Measurements from ENCODE around the gene CYP11A1. TPM values are rescaled to one million over a fixed set of nuclear protein-coding genes. Genes with fewer than 3 reads are reported as not detected.

Gene CYP11A1
- total RNA-seq: not detected

DNA sequence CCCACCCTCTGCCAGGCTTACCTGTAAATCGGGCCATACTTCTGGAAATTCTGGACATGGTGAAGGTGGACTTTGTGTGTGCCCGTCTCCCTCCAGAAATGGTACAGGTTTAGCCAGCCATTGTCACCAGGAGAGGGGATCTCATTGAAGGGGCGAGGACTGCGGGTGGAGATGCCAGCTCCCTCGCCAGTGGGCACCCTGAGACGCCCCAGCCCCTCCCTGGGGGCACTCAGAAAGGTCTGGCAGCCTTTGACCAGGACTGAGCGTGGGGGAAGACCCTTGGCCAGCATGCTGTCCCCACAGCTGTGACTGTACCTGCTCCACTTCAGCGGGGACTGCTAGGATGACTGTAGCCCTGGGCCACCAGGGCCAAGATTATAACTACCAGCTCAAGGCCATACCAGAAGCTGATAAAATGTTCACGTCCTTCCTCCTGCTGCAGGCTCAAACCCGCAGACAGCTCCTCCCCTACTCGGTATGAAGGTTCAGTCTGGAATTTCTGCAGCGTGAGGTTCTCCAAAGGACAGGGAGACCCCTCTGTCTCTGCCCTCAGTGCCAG is at the start of gene CYP11A1:
Gene CYP11A1, minus strand, starts transcription at position 351 of the 559 bp plus-strand sequence. Its CDS starts 61 bp downstream, at position 290.
- Mint-ChIP-seq H3K27me3 (peaks cover 24% of the 10 kb centered on the region), H3K4me1 (no peaks in the 10 kb centered on the region), H3K9me3 (no peaks in the 10 kb centered on the region), H3K4me3 (peak within 1 kb of the TSS; percentile 48), H3K27ac (no peak within 1 kb of the TSS), H3K36me3 (ENCODE audit: low read depth) (no peaks in the 10 kb centered on the region)
- no peak for ATAC-seq (replicated peaks)

DNA sequence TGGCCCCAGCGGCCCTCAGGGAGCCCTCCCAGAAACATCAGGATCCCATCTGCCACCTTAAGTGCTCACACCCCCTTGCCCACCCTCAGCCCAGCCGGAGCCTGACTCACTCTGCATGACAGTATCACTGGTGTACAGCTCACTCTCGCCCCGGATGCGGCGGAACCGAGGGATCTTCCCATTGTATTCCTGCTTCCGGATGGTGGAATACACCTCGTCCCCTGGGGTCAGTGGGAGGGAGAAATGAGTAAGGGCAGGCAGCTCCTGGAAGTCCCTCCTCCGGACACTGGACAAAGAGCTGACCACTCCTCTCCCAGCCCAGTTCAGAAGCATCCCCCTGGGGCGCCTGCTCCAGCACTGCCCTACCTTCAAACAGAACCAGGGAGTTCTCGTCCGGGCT is 49.8 kb upstream of the CYP11A1 start:
- Mint-ChIP-seq H3K27ac (no peak overlapping the region), H3K4me1 (peaks cover 7% of the 10 kb centered on the region), H3K27me3 (no peaks in the 10 kb centered on the region), H3K36me3 (ENCODE audit: low read depth) (peaks cover 95% of the 10 kb centered on the region), H3K9me3 (no peaks in the 10 kb centered on the region), H3K4me3 (no peak overlapping the region)
- ATAC-seq (replicated peaks): no peak

DNA sequence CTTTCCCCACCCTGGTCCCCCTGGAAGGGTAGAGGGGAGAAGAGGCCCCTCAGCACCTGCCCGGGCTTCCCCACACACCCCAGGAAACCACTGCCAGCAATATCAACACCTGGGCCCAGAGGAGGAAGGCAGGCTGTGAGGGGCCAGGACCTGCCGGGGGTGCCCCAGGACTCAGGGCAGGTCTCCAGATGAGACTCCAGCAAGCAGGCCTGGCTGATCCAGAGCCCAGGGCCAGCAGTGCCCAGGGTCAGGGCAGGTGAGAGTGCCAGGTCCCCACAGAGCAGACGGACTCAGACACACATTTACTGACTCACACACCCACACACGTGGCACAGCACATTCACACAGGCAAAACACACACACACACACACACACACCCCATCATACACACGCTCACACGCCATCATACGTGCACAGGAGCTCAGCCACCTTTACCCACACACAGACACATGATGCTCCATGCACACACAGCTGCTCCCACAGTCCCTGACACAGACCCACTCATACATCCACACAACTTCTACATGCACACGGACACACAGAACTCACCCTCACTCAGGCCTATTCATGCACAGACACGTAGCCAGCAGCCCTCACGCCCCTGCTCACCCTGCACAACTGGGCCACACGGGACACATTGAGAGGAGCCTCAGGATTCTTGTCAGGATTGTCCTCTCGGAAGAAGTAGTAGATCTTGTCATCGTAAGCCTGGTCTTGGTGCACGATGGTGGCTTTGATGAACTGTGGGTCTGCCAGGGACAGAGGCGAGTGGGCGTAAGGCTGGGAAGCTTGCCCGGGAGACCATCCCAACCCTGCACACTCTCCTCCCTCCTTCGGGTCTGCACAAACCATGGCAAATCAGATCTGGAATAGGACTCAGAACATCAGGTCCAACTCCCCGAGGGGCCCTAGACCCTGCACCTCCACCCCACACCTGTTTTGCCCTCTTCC is 48.8 kb upstream of the CYP11A1 start:
- no peaks in the 10 kb centered on the region for H3K9me3 Mint-ChIP-seq
- peaks cover 7% of the 10 kb centered on the region for H3K4me1 Mint-ChIP-seq
- no peak overlapping the region for H3K4me3 Mint-ChIP-seq
- ATAC-seq (replicated peaks): peak; percentile 21
- peaks cover 99% of the 10 kb centered on the region for H3K36me3 Mint-ChIP-seq (ENCODE audit: low read depth)
- peak overlapping the region; percentile 56 for H3K27ac Mint-ChIP-seq
- H3K27me3 Mint-ChIP-seq: no peaks in the 10 kb centered on the region

DNA sequence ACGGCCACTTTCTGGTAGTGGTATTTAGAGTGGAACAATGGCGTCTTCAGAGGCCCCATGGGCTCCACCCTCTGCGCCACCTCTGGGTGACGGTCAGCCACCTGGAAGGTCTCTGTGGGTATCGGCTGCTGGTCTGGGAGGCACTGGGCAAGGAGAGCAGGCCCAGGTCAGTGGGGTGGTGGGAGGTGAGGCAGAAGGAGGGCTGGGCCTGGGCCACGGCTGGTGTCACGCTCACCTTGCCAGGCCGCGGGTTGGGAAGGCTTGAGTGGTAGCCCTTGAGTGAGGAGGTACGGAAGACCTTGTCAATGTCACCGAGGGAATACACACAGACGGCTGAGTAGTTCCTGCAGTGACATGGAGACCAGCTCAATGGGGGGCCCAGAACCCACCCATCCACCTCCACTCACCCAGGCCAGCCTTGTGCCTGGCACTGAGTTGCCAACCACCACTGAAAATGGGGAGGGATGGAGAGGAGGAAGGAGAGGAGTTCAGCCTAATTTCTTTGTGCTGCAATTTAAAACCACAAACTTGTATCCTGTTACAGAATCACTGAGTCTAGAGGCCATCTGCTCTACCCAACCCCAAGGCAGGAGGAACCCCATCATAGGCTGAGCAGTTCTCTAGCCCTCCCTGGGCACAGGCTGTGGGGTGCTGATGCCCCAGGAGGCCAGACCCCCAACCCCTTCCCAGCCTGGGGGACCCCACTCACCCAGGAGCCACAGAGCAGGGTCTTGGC is 47.3 kb upstream of the CYP11A1 start:
- Mint-ChIP-seq H3K4me1 (peaks cover 7% of the 10 kb centered on the region), H3K27me3 (no peaks in the 10 kb centered on the region), H3K4me3 (no peak overlapping the region), H3K9me3 (no peaks in the 10 kb centered on the region), H3K27ac (peak overlapping the region; percentile 23), H3K36me3 (ENCODE audit: low read depth) (peaks cover 100% of the 10 kb centered on the region)
- no peak for ATAC-seq (replicated peaks)

DNA sequence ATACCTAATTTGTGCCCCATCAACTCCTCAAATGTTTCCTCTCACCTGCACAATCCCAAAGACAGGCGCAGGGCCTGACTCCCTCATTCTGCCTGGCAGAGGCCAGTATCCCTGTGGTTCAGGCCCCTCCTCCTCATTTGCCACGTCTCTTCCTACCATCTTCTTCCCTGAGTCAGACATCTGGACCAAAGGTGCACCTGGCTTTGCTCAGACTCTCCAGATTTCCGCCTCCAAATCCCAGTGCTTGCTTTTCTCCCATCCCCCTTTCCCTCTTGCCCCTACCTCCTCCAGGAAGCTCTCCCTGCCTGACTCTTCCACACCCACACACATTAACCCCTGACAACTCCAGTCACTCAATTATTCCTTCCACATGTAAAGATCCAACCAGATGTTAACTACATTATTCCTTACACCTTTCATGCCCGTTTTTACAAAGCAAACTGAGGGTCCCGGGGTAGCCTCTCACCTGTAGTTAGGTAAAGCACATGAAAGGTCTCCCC is 46.7 kb upstream of the CYP11A1 start:
- Mint-ChIP-seq H3K36me3 (ENCODE audit: low read depth) (peaks cover 94% of the 10 kb centered on the region), H3K9me3 (no peaks in the 10 kb centered on the region), H3K4me3 (no peak overlapping the region), H3K27me3 (no peaks in the 10 kb centered on the region), H3K4me1 (peaks cover 7% of the 10 kb centered on the region), H3K27ac (peak overlapping the region; percentile 23)
- ATAC-seq (replicated peaks): no peak

DNA sequence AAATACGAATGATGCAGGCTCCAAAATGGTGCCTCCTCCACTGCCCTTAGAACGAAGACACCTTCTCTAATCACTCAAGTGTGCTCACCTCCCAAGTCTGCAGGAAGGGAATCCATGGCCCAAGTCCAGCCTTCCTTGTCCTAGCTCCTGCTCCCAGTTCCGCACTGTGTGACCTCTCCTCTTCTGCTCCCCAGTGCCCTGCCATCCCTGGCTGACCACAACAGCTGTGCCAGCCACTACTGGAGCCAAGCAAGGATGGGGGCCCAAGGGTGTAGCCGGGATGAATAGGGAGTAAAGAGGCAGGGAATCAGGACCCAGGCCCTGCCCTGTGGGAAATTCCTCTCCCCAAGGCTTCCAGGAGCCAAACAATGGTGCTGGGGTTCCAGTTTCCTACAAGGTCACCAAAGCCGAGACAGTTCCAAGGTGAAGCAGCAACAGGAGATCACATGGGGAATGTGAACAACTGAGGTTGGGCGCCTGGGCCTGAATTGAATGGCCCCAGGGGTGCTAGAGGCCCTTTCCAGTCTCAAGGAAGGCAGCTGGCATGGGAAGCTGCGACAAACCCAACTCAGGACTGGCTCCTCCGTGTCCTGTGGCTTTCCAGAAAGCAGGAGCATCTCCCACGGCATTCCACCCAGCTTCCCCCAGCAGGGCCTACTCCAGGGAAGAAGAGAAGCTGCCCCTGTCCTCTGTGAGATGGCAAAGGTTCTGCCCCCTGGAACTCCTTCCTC is 46.1 kb upstream of the CYP11A1 start:
- no peak overlapping the region for H3K4me3 Mint-ChIP-seq
- peaks cover 9% of the 10 kb centered on the region for H3K4me1 Mint-ChIP-seq
- H3K9me3 Mint-ChIP-seq: no peaks in the 10 kb centered on the region
- no peaks in the 10 kb centered on the region for H3K27me3 Mint-ChIP-seq
- peaks cover 87% of the 10 kb centered on the region for H3K36me3 Mint-ChIP-seq (ENCODE audit: low read depth)
- ATAC-seq (replicated peaks): no peak
- peak overlapping the region; percentile 61 for H3K27ac Mint-ChIP-seq

DNA sequence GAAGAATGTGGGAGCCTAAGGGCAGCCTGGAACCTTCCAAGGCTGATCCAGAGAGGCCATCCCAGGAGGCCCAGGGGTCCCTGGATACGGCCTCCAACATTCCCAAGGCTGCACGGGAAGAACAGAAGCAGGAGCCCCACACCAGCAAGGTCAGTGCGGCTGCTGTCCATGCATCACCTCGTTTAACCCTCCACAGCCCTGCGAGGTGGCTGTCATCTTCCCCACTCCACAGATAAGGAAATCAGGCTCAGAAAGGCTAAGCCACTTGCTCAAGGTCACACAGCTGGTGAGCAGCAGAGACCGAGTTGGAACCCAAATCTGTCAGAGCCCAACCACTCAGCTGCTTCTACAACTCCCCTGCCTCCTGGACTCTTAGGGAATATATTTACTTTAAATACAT is 44.7 kb upstream of the CYP11A1 start:
- ATAC-seq (replicated peaks): no peak
- H3K27ac Mint-ChIP-seq: no peak overlapping the region
- H3K4me1 Mint-ChIP-seq: peaks cover 12% of the 10 kb centered on the region
- H3K9me3 Mint-ChIP-seq: no peaks in the 10 kb centered on the region
- no peak overlapping the region for H3K4me3 Mint-ChIP-seq
- no peaks in the 10 kb centered on the region for H3K27me3 Mint-ChIP-seq
- peaks cover 74% of the 10 kb centered on the region for H3K36me3 Mint-ChIP-seq (ENCODE audit: low read depth)

DNA sequence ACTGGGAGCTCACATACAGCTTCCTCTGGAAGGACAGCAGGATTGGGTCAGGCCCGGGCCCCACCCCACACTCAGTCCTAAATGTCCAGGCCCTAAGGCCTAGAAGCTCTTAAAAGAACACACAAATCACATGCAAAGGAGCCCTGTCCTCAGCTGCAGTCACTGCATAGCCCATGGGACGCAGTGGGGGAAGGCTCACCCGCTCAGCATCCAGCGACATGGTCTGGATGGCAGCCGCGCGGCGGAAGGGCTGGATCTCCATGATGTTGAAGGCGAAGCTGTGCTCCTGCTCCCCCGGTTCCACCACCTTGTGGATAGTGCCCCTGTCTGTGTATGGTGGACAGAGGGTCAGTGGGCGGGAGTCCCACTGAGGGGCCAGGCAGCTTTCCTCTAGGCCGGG is 44.2 kb upstream of the CYP11A1 start:
- H3K27ac Mint-ChIP-seq: no peak overlapping the region
- no peak for ATAC-seq (replicated peaks)
- H3K4me3 Mint-ChIP-seq: no peak overlapping the region
- peaks cover 12% of the 10 kb centered on the region for H3K4me1 Mint-ChIP-seq
- peaks cover 69% of the 10 kb centered on the region for H3K36me3 Mint-ChIP-seq (ENCODE audit: low read depth)
- no peaks in the 10 kb centered on the region for H3K27me3 Mint-ChIP-seq
- H3K9me3 Mint-ChIP-seq: no peaks in the 10 kb centered on the region

DNA sequence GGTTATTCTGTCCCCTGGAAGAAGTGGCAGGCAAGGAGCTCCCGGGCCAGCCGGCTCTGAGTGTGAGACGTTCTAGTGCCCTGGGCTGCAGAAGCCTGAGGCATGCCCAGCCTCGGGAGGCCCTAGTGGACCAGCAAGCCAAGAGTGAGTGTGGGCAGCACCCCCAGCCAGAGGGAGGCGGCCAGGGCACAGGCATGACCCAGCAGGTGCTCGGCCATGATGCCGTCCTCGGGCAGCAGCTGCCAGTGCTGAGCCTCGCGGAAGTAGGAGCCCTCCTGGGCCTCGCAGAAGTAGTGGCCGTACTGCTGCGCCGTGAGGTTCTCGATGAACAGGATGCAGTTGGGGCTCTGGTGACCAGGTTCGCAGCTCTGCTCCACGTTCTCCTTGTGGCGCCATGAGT is 43.1 kb upstream of the CYP11A1 start:
- Mint-ChIP-seq H3K4me3 (no peak overlapping the region), H3K4me1 (peaks cover 5% of the 10 kb centered on the region), H3K27ac (no peak overlapping the region), H3K36me3 (ENCODE audit: low read depth) (peaks cover 57% of the 10 kb centered on the region), H3K9me3 (no peaks in the 10 kb centered on the region), H3K27me3 (no peaks in the 10 kb centered on the region)
- ATAC-seq (replicated peaks): no peak

DNA sequence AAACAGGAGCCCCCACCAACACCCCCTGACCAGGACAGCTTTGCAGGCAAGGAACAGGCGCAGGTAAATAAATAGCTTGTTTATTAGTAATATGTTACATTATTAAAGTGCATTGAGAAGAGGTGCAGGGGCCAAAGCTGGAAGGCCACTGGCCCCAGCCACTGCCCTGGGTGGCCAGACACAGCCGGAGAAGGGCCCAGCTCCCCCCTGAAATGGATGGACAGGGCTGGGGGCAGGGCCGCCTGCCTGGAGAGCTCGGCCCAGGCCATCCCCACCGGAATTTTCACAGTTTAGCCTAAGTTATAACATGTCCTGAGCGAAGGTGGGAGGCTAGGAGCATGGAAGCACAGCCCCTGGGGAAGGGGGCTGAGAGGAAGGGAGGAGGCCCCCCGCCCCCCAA is 41.8 kb upstream of the CYP11A1 start:
- no peak for ATAC-seq (replicated peaks)
- no peak overlapping the region for H3K27ac Mint-ChIP-seq
- peaks cover 6% of the 10 kb centered on the region for H3K4me1 Mint-ChIP-seq
- no peak overlapping the region for H3K4me3 Mint-ChIP-seq
- H3K36me3 Mint-ChIP-seq (ENCODE audit: low read depth): peaks cover 44% of the 10 kb centered on the region
- no peaks in the 10 kb centered on the region for H3K27me3 Mint-ChIP-seq
- no peaks in the 10 kb centered on the region for H3K9me3 Mint-ChIP-seq

GRCh38 chr15:74408815-74409214 is 41.4 kb upstream of the CYP11A1 start:
- Mint-ChIP-seq H3K4me3 (no peak overlapping the region), H3K27me3 (no peaks in the 10 kb centered on the region), H3K4me1 (peaks cover 10% of the 10 kb centered on the region), H3K27ac (peak overlapping the region; percentile 7), H3K36me3 (ENCODE audit: low read depth) (peaks cover 40% of the 10 kb centered on the region), H3K9me3 (no peaks in the 10 kb centered on the region)
- ATAC-seq (replicated peaks): no peak

- H3K4me3 Mint-ChIP-seq: no peak overlapping the region
- H3K27me3 Mint-ChIP-seq: no peaks in the 10 kb centered on the region
- ATAC-seq (replicated peaks): no peak
- H3K27ac Mint-ChIP-seq: peak overlapping the region; percentile 7
- no peaks in the 10 kb centered on the region for H3K9me3 Mint-ChIP-seq
- H3K36me3 Mint-ChIP-seq (ENCODE audit: low read depth): peaks cover 36% of the 10 kb centered on the region
- H3K4me1 Mint-ChIP-seq: peaks cover 14% of the 10 kb centered on the region
These were observed 40.9 kb upstream of the CYP11A1 start for GRCh38 chr15:74408385-74408784.

DNA sequence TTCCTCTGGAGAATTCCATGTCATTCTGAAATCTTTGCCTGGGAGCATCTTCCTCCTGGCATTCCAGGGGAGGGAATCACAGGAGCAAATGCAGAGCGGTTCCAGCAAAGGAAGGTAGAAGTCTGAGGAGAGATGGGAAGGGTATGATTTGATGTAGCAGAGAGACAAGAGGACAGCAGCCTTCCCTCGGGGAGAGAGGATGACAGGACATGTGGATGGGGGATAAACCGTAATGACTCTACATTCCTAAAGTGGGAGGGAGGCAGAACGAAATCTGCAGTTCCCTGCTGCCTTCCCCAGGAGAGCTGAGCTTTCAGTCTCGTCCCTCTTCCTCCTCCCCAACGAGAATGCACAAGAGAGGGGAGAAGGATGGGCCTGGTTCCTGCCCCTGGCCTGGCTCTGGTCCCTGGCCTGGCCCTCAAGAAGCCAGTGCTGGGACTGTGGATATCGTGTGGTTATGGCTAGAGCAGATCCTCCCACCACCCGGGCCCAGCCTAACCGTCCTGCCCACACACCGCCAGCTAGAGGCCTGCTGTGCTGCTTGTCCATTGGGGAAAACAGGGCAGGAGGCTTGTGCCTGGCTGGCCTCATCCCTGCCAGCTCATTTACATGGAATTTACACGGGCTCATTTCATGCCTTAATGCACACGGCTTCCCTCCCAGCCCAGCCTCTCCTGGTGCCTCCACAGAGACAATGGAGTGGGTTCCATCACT is 39.7 kb upstream of the CYP11A1 start:
- no peak for ATAC-seq (replicated peaks)
- H3K4me3 Mint-ChIP-seq: no peak overlapping the region
- peaks cover 24% of the 10 kb centered on the region for H3K36me3 Mint-ChIP-seq (ENCODE audit: low read depth)
- no peaks in the 10 kb centered on the region for H3K27me3 Mint-ChIP-seq
- H3K9me3 Mint-ChIP-seq: no peaks in the 10 kb centered on the region
- H3K27ac Mint-ChIP-seq: peak overlapping the region; percentile 7
- peaks cover 27% of the 10 kb centered on the region for H3K4me1 Mint-ChIP-seq
